Measurements from ENCODE around the gene MYL12A.
A peak's percentile ranks its signal among the peaks of the same experiment; 100 is the strongest.

MYL12A gene

GRCh38 chr18:3281456-3282400, 34.1 kb downstream of the MYL12A start:
- H3K79me2 ChIP-seq: no peaks in the 10 kb centered on the region
- H2AFZ ChIP-seq: no peak overlapping the region
- no peaks in the 10 kb centered on the region for H3K9me3 ChIP-seq (ENCODE audit: control insufficient read depth, low read length)
- H3K27ac ChIP-seq: no peak overlapping the region
- H3K9ac ChIP-seq: no peak overlapping the region
- no peaks in the 10 kb centered on the region for H3K27me3 ChIP-seq (ENCODE audit: control insufficient read depth, insufficient read depth, low read length)
- H3K4me2 ChIP-seq (ENCODE audit: low read length): no peak overlapping the region
- peak; percentile 69 for TF ChIP-seq CTCF (IDR thresholded peaks at IDR 0.05)
- peaks cover 9% of the 10 kb centered on the region for H3K4me1 ChIP-seq
- no peaks in the 10 kb centered on the region for H3K36me3 ChIP-seq (ENCODE audit: control insufficient read depth, insufficient read depth, low read length)
- no peak overlapping the region for H3K4me3 ChIP-seq (ENCODE audit: low read depth, low read length)

- no peak for TF ChIP-seq CTCF (IDR thresholded peaks at IDR 0.05)
- Histone ChIP-seq H3K4me1 (peaks cover 9% of the 10 kb centered on the region), H3K4me2 (ENCODE audit: low read length) (no peak overlapping the region), H3K79me2 (no peaks in the 10 kb centered on the region), H3K36me3 (ENCODE audit: control insufficient read depth, insufficient read depth, low read length) (no peaks in the 10 kb centered on the region), H2AFZ (peak overlapping the region; percentile 87), H3K9me3 (ENCODE audit: control insufficient read depth, low read length) (no peaks in the 10 kb centered on the region), H3K27ac (peak overlapping the region; percentile 72), H3K4me3 (ENCODE audit: low read depth, low read length) (no peak overlapping the region), H3K27me3 (ENCODE audit: control insufficient read depth, insufficient read depth, low read length) (no peaks in the 10 kb centered on the region), H3K9ac (no peak overlapping the region)
Observed at GRCh38 chr18:3283253-3283863, 35.8 kb downstream of the MYL12A start.

- Histone ChIP-seq H3K9ac (no peak overlapping the region), H3K27me3 (ENCODE audit: control insufficient read depth, insufficient read depth, low read length) (no peaks in the 10 kb centered on the region), H3K27ac (peak overlapping the region; percentile 72), H2AFZ (peak overlapping the region; percentile 87), H3K4me1 (peaks cover 9% of the 10 kb centered on the region), H3K36me3 (ENCODE audit: control insufficient read depth, insufficient read depth, low read length) (no peaks in the 10 kb centered on the region), H3K9me3 (ENCODE audit: control insufficient read depth, low read length) (no peaks in the 10 kb centered on the region), H3K4me2 (ENCODE audit: low read length) (no peak overlapping the region), H3K4me3 (ENCODE audit: low read depth, low read length) (no peak overlapping the region), H3K79me2 (no peaks in the 10 kb centered on the region)
- TF ChIP-seq CTCF (IDR thresholded peaks at IDR 0.05): no peak
Observed at GRCh38 chr18:3283908-3284307, 36.3 kb downstream of the MYL12A start.

- Histone ChIP-seq H3K79me2 (no peaks in the 10 kb centered on the region), H3K4me1 (peaks cover 9% of the 10 kb centered on the region), H3K9ac (no peak overlapping the region), H3K27ac (no peak overlapping the region), H3K27me3 (ENCODE audit: control insufficient read depth, insufficient read depth, low read length) (no peaks in the 10 kb centered on the region), H3K4me2 (ENCODE audit: low read length) (no peak overlapping the region), H2AFZ (peak overlapping the region; percentile 87), H3K36me3 (ENCODE audit: control insufficient read depth, insufficient read depth, low read length) (no peaks in the 10 kb centered on the region), H3K4me3 (ENCODE audit: low read depth, low read length) (no peak overlapping the region), H3K9me3 (ENCODE audit: control insufficient read depth, low read length) (no peaks in the 10 kb centered on the region)
- TF ChIP-seq CTCF (IDR thresholded peaks at IDR 0.05): no peak
Observed at GRCh38 chr18:3284501-3284900, 36.9 kb downstream of the MYL12A start.

Data from parathyroid adenoma (tissue), 2 donors.